ENCODE results near the gene ATRX.

- TF ChIP-seq, protein P1, sequence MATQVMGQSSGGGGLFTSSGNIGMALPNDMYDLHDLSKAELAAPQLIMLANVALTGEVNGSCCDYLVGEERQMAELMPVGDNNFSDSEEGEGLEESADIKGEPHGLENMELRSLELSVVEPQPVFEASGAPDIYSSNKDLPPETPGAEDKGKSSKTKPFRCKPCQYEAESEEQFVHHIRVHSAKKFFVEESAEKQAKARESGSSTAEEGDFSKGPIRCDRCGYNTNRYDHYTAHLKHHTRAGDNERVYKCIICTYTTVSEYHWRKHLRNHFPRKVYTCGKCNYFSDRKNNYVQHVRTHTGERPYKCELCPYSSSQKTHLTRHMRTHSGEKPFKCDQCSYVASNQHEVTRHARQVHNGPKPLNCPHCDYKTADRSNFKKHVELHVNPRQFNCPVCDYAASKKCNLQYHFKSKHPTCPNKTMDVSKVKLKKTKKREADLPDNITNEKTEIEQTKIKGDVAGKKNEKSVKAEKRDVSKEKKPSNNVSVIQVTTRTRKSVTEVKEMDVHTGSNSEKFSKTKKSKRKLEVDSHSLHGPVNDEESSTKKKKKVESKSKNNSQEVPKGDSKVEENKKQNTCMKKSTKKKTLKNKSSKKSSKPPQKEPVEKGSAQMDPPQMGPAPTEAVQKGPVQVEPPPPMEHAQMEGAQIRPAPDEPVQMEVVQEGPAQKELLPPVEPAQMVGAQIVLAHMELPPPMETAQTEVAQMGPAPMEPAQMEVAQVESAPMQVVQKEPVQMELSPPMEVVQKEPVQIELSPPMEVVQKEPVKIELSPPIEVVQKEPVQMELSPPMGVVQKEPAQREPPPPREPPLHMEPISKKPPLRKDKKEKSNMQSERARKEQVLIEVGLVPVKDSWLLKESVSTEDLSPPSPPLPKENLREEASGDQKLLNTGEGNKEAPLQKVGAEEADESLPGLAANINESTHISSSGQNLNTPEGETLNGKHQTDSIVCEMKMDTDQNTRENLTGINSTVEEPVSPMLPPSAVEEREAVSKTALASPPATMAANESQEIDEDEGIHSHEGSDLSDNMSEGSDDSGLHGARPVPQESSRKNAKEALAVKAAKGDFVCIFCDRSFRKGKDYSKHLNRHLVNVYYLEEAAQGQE (IDR thresholded peaks at IDR 0.05; ENCODE audit: low read depth, low read length), result no peak
- no peak for TF ChIP-seq RCOR1 (conservative IDR thresholded peaks at IDR 0.05; ENCODE audit: low read depth, low read length)
- TF ChIP-seq TCF7 (IDR thresholded peaks at IDR 0.05; ENCODE audit: borderline replicate concordance), result no peak
- no peak for TF ChIP-seq EZH2 (IDR thresholded peaks at IDR 0.05; ENCODE audit: borderline replicate concordance, control insufficient read depth, low read depth, low read length)
- TF ChIP-seq, protein P2, sequence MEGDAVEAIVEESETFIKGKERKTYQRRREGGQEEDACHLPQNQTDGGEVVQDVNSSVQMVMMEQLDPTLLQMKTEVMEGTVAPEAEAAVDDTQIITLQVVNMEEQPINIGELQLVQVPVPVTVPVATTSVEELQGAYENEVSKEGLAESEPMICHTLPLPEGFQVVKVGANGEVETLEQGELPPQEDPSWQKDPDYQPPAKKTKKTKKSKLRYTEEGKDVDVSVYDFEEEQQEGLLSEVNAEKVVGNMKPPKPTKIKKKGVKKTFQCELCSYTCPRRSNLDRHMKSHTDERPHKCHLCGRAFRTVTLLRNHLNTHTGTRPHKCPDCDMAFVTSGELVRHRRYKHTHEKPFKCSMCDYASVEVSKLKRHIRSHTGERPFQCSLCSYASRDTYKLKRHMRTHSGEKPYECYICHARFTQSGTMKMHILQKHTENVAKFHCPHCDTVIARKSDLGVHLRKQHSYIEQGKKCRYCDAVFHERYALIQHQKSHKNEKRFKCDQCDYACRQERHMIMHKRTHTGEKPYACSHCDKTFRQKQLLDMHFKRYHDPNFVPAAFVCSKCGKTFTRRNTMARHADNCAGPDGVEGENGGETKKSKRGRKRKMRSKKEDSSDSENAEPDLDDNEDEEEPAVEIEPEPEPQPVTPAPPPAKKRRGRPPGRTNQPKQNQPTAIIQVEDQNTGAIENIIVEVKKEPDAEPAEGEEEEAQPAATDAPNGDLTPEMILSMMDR (IDR thresholded peaks at IDR 0.05 in 2 of 3, conservative IDR thresholded peaks at IDR 0.05 in 1 of 3; ENCODE audit: control insufficient read depth in 2 of 3, extremely low read depth in 1 of 3, insufficient read depth in 1 of 3, low read depth in 3 of 3, low read length in 3 of 3), result no peak
- TF ChIP-seq SPI1 (IDR thresholded peaks at IDR 0.05; ENCODE audit: borderline replicate concordance, insufficient read depth, low read depth, low read length), result no peak
- no peak for TF ChIP-seq ASH2L (IDR thresholded peaks at IDR 0.05; ENCODE audit: borderline replicate concordance, low read depth)
- TF ChIP-seq, protein P3, sequence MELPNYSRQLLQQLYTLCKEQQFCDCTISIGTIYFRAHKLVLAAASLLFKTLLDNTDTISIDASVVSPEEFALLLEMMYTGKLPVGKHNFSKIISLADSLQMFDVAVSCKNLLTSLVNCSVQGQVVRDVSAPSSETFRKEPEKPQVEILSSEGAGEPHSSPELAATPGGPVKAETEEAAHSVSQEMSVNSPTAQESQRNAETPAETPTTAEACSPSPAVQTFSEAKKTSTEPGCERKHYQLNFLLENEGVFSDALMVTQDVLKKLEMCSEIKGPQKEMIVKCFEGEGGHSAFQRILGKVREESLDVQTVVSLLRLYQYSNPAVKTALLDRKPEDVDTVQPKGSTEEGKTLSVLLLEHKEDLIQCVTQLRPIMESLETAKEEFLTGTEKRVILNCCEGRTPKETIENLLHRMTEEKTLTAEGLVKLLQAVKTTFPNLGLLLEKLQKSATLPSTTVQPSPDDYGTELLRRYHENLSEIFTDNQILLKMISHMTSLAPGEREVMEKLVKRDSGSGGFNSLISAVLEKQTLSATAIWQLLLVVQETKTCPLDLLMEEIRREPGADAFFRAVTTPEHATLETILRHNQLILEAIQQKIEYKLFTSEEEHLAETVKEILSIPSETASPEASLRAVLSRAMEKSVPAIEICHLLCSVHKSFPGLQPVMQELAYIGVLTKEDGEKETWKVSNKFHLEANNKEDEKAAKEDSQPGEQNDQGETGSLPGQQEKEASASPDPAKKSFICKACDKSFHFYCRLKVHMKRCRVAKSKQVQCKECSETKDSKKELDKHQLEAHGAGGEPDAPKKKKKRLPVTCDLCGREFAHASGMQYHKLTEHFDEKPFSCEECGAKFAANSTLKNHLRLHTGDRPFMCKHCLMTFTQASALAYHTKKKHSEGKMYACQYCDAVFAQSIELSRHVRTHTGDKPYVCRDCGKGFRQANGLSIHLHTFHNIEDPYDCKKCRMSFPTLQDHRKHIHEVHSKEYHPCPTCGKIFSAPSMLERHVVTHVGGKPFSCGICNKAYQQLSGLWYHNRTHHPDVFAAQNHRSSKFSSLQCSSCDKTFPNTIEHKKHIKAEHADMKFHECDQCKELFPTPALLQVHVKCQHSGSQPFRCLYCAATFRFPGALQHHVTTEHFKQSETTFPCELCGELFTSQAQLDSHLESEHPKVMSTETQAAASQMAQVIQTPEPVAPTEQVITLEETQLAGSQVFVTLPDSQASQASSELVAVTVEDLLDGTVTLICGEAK (IDR thresholded peaks at IDR 0.05; ENCODE audit: borderline replicate concordance), result no peak
- no peak for TF ChIP-seq POLR2A (IDR thresholded peaks at IDR 0.05; ENCODE audit: low read depth, low read length)
- no peak for TF ChIP-seq USF1 (IDR thresholded peaks at IDR 0.05; ENCODE audit: borderline replicate concordance, extremely low read length, insufficient read depth, low read depth, low read length)
Observed at GRCh38 chrX:77514177-77514576, 271.8 kb downstream of the ATRX start.
